ENCODE results near the gene HOXB5. TPM values are rescaled to one million over a fixed set of nuclear protein-coding genes. Genes with fewer than 3 reads are reported as not detected.

The HOXB5 gene
- total and polyA plus RNA-seq, 11 donors, result 0.04 to 1.0 (median 0.17) TPM; not detected in 6

- Histone ChIP-seq H3K36me3 (no peaks in the 10 kb centered on the region), H3K4me3 (peak overlapping the region in 5 of 12 donors; percentile 26 to 67 (median 39)), H3K9me3 (no peaks in the 10 kb centered on the region), H3K4me1 (peaks cover 0 to 45% (median 18%) of the 10 kb centered on the region in 12 donors), H3K27ac (no peak overlapping the region), H3K27me3 (peaks cover 82 to 100% (median 98%) of the 10 kb centered on the region in 9 donors)
- intact Hi-C loops (cut with DNase I), result loop anchor here in 9 of 10 donors (10.0 kb wide), 5 partner anchors 278 to 588 kb away; no protein-coding TSS in a partner anchor
- 3 to 5% (median 3%) methylated on average over 15 of the region's 15 CpGs for WGBS, 4 donors
- no peak for TF ChIP-seq POLR2A (IDR thresholded peaks at IDR 0.05)
- TF ChIP-seq, protein P1, sequence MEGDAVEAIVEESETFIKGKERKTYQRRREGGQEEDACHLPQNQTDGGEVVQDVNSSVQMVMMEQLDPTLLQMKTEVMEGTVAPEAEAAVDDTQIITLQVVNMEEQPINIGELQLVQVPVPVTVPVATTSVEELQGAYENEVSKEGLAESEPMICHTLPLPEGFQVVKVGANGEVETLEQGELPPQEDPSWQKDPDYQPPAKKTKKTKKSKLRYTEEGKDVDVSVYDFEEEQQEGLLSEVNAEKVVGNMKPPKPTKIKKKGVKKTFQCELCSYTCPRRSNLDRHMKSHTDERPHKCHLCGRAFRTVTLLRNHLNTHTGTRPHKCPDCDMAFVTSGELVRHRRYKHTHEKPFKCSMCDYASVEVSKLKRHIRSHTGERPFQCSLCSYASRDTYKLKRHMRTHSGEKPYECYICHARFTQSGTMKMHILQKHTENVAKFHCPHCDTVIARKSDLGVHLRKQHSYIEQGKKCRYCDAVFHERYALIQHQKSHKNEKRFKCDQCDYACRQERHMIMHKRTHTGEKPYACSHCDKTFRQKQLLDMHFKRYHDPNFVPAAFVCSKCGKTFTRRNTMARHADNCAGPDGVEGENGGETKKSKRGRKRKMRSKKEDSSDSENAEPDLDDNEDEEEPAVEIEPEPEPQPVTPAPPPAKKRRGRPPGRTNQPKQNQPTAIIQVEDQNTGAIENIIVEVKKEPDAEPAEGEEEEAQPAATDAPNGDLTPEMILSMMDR (IDR thresholded peaks at IDR 0.05), result no peak
- no peak for DNase-seq
- ATAC-seq, result no peak
These were observed 18.9 kb upstream of the HOXB5 start for GRCh38 chr17:48612456-48612853.

GRCh38 chr17:48611681-48612455, 18.3 kb upstream of the HOXB5 start:
- Histone ChIP-seq H3K36me3 (no peaks in the 10 kb centered on the region), H3K4me1 (peaks cover 0 to 45% (median 18%) of the 10 kb centered on the region in 12 donors), H3K27ac (peak overlapping the region in 1 of 12 donors; percentile 80), H3K4me3 (peak overlapping the region in 9 of 12 donors; percentile 4 to 67 (median 44)), H3K9me3 (no peaks in the 10 kb centered on the region), H3K27me3 (peaks cover 82 to 100% (median 98%) of the 10 kb centered on the region in 9 donors)
- 3 to 5% (median 4%) methylated on average over 35 to 36 of the region's 36 CpGs for WGBS, 4 donors
- ATAC-seq (no peak), DNase-seq (no peak)
- intact Hi-C loops (cut with DNase I), result loop anchor here in 9 of 10 donors (10.0 kb wide), 5 partner anchors 277 to 587 kb away; no protein-coding TSS in a partner anchor
- TF ChIP-seq POLR2A (IDR thresholded peaks at IDR 0.05), result no peak
- TF ChIP-seq, protein P1 (IDR thresholded peaks at IDR 0.05), result no peak

DNA sequence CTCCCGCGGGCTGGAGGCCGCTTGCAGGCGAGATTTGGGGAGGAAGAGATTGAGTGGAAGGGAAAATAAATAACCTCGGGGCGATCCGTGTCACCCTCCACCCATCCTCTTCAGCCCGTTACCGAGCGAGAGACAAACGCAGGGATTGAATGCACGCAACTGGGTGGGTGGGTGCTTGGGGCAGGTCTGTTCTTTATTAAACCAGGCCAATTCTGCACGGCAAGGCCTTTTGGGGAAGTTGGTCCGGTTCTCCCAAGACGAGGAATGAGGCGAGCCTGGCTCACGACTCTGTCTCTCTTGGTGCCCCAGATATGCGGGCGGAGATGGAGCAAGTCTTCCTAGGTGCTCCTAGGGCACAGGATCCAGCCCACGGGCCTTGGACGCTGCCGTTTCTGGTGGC, 17.6 kb upstream of the HOXB5 start:
- peaks cover 81 to 100% (median 98%) of the 10 kb centered on the region in 9 donors for H3K27me3 ChIP-seq
- 2 to 6% (median 5%) methylated on average over 22 of the region's 22 CpGs for WGBS, 4 donors
- H3K27ac ChIP-seq, result peak overlapping the region in 1 of 12 donors; percentile 80
- ATAC-seq (peak in 1 of 4 donors; percentile 21), DNase-seq (no peak)
- intact Hi-C loops (cut with DNase I), result loop anchor here in 9 of 10 donors (10.0 kb wide), 5 partner anchors 276 to 586 kb away; no protein-coding TSS in a partner anchor
- peaks cover 0 to 45% (median 18%) of the 10 kb centered on the region in 12 donors for H3K4me1 ChIP-seq
- TF ChIP-seq, protein P1 (IDR thresholded peaks at IDR 0.05), result no peak
- TF ChIP-seq POLR2A (IDR thresholded peaks at IDR 0.05), result no peak
- peak overlapping the region in 11 of 12 donors; percentile 4 to 67 (median 44) for H3K4me3 ChIP-seq
- H3K36me3 ChIP-seq, result no peaks in the 10 kb centered on the region
- H3K9me3 ChIP-seq, result peaks cover 0 to under 1% (median 0%) of the 10 kb centered on the region in 12 donors
